CD4-positive, alpha-beta T cell treated with Interleukin-15 for 4 hours (primary cell): ENCODE measurements around the gene CYTH3.
A peak's percentile ranks its signal among the peaks of the same experiment; 100 is the strongest.
"Not testable (repeated sequence)": the region's sequence is repeated elsewhere in the genome, so short reads cannot be mapped to it uniquely, and the experiment has no call there.

ENCODE experiments used
- DNase-seq: peaks from one replicate; pipeline ENCODE4 v3.0.0-alpha.2; 2020; ENCODE audit warnings: low spot score

The CYTH3 gene

DNA sequence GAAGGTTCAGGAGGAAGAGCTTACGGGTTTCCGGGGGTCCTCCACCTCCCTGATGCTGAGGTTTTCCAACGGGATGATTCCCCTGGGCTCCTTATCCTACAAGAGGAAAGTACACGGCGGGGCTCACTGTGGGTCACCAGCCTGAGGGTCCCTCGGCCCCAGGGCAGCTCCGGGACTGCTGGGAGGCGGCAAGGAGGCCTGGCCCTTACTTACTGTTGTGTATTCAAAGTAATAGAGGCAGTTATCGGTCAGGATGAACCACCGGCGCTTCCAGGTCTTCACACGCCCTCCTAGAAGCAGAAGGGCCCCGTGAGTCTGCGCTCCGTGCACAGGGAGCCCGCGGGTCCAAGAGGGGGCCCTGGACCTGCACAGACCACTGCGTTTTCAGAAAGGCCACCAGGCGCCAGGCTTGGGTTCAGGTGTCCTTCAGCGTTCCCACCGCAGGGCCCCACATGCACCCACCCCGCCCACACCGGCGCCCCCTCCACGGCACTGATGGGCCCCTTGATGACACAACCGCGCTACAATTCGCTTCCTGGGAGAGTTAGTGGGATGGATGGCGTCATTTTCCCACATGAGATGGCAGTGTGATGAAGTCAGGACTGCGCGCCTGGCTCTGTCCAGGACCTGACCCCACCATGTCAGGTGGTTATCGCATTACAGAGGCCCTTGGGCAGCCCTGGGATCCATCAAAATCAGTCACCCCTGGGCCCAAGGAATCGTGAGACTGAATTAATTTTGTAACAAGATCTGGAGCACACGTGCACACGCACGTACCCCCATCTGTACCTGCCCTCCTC is 106.7 kb downstream of the CYTH3 start:
- no peak for DNase-seq

- no peak for DNase-seq
Measured at GRCh38 chr7:6165075-6165474, 107.3 kb downstream of the CYTH3 start.

GRCh38 chr7:6164491-6164890 is 107.9 kb downstream of the CYTH3 start:
- DNase-seq: no peak

GRCh38 chr7:6164010-6164409 is 108.4 kb downstream of the CYTH3 start:
- no peak for DNase-seq

GRCh38 chr7:6163402-6163801 is 109.0 kb downstream of the CYTH3 start:
- no peak for DNase-seq

GRCh38 chr7:6162650-6163366 is 109.6 kb downstream of the CYTH3 start:
- DNase-seq: no peak

GRCh38 chr7:6162331-6162620 is 110.1 kb downstream of the CYTH3 start:
- no peak for DNase-seq

DNA sequence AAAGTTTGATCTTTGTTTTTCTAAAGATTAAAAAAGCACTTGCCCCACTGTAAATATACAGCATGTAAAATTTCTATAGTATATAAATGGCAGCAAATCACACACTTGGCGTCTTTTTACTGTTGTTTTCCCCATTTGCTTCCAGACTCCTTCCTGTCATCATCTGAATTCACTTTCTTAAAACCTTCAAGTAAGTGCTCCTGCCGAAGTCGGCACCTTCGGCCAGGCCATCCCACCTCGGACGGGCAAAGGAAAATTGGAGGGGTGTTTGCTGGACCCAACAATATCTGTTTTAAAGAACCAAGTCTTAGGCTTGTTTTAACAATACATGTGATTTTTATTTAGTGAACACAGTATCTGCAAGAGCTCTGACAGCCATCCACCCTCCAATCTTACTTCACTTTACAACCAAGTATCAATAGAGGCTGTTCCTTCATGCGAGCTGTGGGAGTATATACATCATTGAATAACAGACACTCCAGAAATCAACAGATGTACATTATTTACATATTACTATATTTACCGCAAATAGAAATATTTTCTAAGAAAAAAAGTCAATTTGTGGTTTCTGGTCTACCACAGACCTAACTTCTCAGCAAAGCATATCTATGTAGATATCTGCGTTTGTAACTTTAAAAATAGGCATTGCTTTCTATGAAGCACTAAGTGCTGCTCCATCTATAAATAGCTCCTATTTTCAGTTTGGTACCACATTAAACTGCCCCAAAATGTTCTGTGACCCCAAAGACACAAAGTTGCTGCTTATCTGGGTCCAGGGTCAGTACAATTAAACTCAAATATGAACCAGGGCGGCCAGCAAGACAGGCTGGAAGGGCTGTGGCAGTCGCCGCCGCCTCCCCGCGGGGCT is 110.7 kb downstream of the CYTH3 start:
- DNase-seq: peak; percentile 6

GRCh38 chr7:6160191-6160623 is 112.2 kb downstream of the CYTH3 start:
- DNase-seq: no peak

- DNase-seq: no peak
Measured at GRCh38 chr7:6159524-6160031, 112.8 kb downstream of the CYTH3 start.

DNA sequence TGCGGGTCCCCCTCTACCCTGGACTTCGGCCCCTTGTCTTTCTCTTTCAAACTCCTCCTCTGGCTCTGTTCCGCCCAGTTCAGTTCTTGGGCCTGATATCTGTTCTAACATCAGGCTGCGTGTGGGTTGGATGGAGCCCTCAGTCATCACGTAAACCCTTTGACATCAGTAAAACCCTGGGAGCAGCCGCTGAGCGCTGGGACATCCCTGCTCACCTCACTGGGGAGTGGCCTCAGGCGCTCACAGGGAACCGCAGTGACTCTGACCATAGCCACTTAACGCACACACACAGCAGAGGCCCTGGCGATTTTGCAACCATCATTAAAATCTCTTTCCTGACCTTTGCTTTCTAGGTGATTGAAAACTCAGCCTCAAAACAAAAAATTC is 113.3 kb downstream of the CYTH3 start:
- DNase-seq: no peak

- DNase-seq: no peak
Measured at GRCh38 chr7:6158424-6159096, 113.9 kb downstream of the CYTH3 start.

GRCh38 chr7:6157685-6158423 is 114.6 kb downstream of the CYTH3 start:
- no peak for DNase-seq

GRCh38 chr7:6156734-6157133 is 115.7 kb downstream of the CYTH3 start:
- no peak for DNase-seq

DNA sequence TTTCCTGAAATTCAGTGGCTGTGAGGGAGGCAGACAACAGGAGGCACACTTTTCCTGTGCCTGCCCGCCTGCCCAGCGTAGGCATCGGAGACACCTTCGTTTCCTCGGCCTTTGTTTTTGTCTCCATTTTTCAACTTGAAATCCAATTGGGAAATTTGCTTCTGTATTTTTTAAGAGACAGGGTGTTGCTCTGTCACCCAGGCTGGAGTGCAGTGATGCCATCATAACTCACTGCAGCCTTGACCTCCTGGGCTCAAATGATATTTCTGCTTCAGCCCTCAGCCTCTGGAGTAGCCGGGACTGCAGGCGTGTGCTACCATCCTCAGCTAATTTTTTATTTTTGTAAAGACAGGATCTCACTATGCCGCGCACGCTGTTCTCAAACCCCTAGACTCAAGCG is 116.8 kb downstream of the CYTH3 start:
- no peak for DNase-seq

DNA sequence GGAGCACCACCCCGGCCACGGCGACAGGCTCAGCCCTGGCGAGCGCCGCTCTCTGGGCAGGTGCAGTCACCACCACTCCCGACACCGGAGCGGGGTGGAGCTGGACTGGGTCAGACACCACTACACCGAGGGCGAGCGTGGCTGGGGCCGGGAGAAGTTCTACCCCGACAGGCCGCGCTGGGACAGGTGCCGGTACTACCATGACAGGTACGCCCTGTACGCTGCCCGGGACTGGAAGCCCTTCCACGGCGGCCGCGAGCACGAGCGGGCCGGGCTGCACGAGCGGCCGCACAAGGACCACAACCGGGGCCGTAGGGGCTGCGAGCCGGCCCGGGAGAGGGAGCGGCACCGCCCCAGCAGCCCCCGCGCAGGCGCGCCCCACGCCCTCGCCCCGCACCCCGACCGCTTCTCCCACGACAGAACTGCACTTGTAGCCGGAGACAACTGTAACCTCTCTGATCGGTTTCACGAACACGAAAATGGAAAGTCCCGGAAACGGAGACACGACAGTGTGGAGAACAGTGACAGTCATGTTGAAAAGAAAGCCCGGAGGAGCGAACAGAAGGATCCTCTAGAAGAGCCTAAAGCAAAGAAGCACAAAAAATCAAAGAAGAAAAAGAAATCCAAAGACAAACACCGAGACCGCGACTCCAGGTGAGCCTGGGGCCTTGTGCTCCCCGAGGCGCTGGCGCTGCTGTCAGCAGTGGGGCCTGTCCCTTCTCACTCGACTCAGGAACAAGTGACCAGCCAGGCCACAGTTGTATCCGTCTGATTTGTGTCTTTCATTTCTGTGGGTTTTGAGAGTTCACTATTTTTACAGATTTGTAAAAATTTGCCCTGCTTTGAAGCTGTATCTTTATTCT is 117.7 kb downstream of the CYTH3 start:
- no peak for DNase-seq

- no peak for DNase-seq
Measured at GRCh38 chr7:6153646-6154541, 118.5 kb downstream of the CYTH3 start.

DNA sequence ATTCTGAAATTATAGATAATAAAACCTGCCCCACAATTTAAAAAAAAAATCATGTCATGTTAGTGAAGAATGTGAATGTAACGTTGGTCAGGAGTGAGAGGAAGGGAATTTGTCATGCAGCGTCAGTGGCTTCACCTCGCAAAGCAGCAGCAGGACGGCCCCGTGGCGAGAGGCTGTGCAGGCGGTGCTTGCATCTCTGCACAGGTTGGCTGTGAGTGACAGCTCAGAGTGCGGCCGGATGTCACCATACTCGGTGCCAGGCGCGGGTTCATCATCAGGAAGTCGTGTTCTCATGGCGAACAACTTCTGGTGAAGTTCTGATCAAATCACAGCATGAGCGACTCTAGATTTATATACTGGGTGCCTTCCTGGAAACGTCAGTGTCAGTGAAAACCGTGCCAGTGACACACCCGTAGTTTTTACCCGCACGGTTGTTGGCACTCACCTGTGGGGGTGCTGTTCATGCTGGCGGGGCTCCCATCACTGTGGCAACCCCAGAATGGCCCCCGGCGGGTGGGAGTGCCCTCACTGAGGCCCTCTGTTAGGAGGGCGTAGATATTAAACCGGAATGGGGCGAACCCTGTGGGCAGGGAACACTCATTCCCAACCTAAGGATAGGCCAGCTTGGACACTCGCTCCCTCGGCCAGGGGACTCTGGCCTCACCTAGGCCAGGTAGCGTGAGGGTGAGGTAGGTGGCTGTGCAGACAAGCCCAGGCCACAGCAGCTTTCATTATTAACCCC is 120.3 kb downstream of the CYTH3 start:
- no peak for DNase-seq

GRCh38 chr7:6151527-6151926 is 120.9 kb downstream of the CYTH3 start:
- DNase-seq: not testable (repeated sequence)
